GM12891 (cell line): ENCODE measurements around the gene EDNRB.

Source experiments
- POLR2A ChIP-seq: IDR thresholded peaks from 2 replicates; pipeline ENCODE4 v1.6.1; 2011; ENCODE audit warnings: low read depth, low read length, control low read depth
- POU2F2 ChIP-seq: IDR thresholded peaks from 2 replicates; pipeline ENCODE4 v1.6.1; 2011; ENCODE audit warnings: low read depth, mild to moderate bottlenecking, control low read depth, low read length, moderate library complexity
- TAF1 ChIP-seq: IDR thresholded peaks from 2 replicates; pipeline ENCODE4 v1.6.1; 2011; ENCODE audit warnings: low read depth, low read length, control low read depth

DNA sequence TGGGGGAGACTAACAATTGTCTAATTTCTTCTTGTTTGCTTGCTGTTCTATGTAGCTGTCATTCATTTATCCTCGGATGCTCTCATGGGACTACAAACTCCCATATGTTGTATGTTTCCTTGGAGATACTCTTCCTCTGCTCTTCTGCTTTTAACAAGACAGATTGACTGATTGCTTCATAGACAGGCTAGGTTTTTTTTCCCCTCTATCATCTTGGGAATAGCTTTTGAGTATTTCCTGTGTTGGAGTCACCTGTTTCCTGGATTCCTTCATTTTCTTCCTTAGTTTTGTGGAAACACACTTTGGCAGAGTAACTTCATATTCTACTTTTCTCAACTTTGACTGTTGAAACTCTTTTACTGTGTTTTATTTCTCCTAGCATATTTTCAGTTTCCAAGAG lies 27.6 kb downstream of the EDNRB start:
- TF ChIP-seq TAF1 (no peak), POLR2A (no peak), POU2F2 (no peak)
